Stomach (tissue), 4 donors: Measurements from ENCODE around the gene FCGR3A.

Source experiments
- EP300 ChIP-seq: sonication (generic); formaldehyde crosslinking; IDR thresholded peaks from one replicate; pipeline ENCODE4 v1.6.1; 2017; ENCODE audit warnings: antibody characterized with exemption
- POLR2A ChIP-seq, 4 donors: fragments of 450-650 bp; IDR thresholded peaks; one replicate each; pipeline ENCODE4 v1.6.1; 2016; ENCODE audit warnings: antibody characterized with exemption in 4 of 4, control low read depth in 2 of 4, mild to moderate bottlenecking in 1 of 4, moderate library complexity in 1 of 4
- POLR2AphosphoS5 ChIP-seq, 3 donors: sonication (generic); formaldehyde crosslinking; IDR thresholded peaks; one replicate each; pipeline ENCODE4 v1.6.1; 2016; ENCODE audit warnings: antibody characterized with exemption in 3 of 3
- TF ChIP-seq, protein P1 (sequence below), 7 experiments: fragments of 450-650 bp in 4 of 7; fragments of 200-600 bp in 3 of 7; sonication (generic) in 3 of 7; IDR thresholded peaks; one replicate each; pipeline ENCODE4 v1.5.1; 2016 to 2019; ENCODE audit warnings: antibody characterized with exemption in 7 of 7, control low read depth in 2 of 7, mild to moderate bottlenecking in 1 of 7

DNA sequence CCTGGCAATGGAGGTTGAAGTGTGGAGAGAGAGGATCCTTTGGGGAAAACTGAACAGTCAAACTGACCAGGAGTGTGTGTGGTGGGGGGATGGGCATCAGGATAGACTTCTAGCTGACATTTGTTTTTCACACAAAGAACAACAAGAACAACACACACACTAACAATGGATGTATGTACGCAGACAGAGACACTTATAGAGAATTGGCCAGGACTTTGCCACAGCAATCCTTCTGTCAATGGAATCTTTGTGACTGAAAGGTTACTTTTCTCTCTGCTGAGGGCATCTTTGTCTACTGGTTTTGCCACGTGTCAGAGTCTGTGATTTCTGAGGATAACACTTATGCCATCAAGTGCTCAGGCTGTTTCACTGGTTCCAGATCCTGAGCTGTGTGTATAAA lies 56.8 kb downstream of the FCGR3A start:
- TF ChIP-seq POLR2A (IDR thresholded peaks at IDR 0.05) (no peak), EP300 (no peak), POLR2AphosphoS5 (IDR thresholded peaks at IDR 0.05) (no peak)
- TF ChIP-seq, protein P1, sequence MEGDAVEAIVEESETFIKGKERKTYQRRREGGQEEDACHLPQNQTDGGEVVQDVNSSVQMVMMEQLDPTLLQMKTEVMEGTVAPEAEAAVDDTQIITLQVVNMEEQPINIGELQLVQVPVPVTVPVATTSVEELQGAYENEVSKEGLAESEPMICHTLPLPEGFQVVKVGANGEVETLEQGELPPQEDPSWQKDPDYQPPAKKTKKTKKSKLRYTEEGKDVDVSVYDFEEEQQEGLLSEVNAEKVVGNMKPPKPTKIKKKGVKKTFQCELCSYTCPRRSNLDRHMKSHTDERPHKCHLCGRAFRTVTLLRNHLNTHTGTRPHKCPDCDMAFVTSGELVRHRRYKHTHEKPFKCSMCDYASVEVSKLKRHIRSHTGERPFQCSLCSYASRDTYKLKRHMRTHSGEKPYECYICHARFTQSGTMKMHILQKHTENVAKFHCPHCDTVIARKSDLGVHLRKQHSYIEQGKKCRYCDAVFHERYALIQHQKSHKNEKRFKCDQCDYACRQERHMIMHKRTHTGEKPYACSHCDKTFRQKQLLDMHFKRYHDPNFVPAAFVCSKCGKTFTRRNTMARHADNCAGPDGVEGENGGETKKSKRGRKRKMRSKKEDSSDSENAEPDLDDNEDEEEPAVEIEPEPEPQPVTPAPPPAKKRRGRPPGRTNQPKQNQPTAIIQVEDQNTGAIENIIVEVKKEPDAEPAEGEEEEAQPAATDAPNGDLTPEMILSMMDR (IDR thresholded peaks at IDR 0.05), result no peak
